Jurkat, Clone E6-1 (cell line): ENCODE results near the gene DCP1A.
"Not testable (repeated sequence)": the region's sequence is repeated elsewhere in the genome, so short reads cannot be mapped to it uniquely, and the experiment has no call there.

ENCODE experiments used
- DNase-seq: peaks from one replicate; pipeline ENCODE4 v3.0.0-alpha.2; 2011; ENCODE audit warnings: low read depth, low spot score
- H3K4me3 ChIP-seq: 2 replicates; pipeline ENCODE4 v1.5.1; 2011; ENCODE audit warnings: mild to moderate bottlenecking, low read length, control low read depth, moderate library complexity

Gene DCP1A

GRCh38 chr3:53334742-53335141 lies 12.6 kb downstream of the DCP1A start:
- no peak overlapping the region for H3K4me3 ChIP-seq
- no peak for DNase-seq

GRCh38 chr3:53331871-53332270 lies 15.5 kb downstream of the DCP1A start:
- no peak for DNase-seq

GRCh38 chr3:53329897-53330296 lies 17.4 kb downstream of the DCP1A start:
- DNase-seq: no peak
- H3K4me3 ChIP-seq: no peak overlapping the region

More at GRCh38 chr3:53331871-53332270, 15.5 kb downstream of the DCP1A start:
- no peak overlapping the region for H3K4me3 ChIP-seq

- no peak for DNase-seq
Observed at GRCh38 chr3:53328746-53329145, 18.6 kb downstream of the DCP1A start.

GRCh38 chr3:53327986-53328385 lies 19.4 kb downstream of the DCP1A start:
- H3K4me3 ChIP-seq, DNase-seq: not testable (repeated sequence)

More at GRCh38 chr3:53328746-53329145, 18.6 kb downstream of the DCP1A start:
- no peak overlapping the region for H3K4me3 ChIP-seq

- DNase-seq: no peak
- no peak overlapping the region for H3K4me3 ChIP-seq
Observed at GRCh38 chr3:53324105-53324504, 23.2 kb downstream of the DCP1A start.

GRCh38 chr3:53320697-53321096 lies 26.6 kb downstream of the DCP1A start:
- H3K4me3 ChIP-seq: no peak overlapping the region
- no peak for DNase-seq

GRCh38 chr3:53318522-53318921 lies 28.8 kb downstream of the DCP1A start:
- no peak overlapping the region for H3K4me3 ChIP-seq
- no peak for DNase-seq

GRCh38 chr3:53312832-53313231 lies 34.5 kb downstream of the DCP1A start:
- DNase-seq: no peak
- H3K4me3 ChIP-seq: no peak overlapping the region

- no peak overlapping the region for H3K4me3 ChIP-seq
- DNase-seq: no peak
Observed at GRCh38 chr3:53311882-53312281, 35.5 kb downstream of the DCP1A start.

- no peak overlapping the region for H3K4me3 ChIP-seq
- DNase-seq: no peak
Observed at GRCh38 chr3:53303957-53304356, 43.4 kb downstream of the DCP1A start.

GRCh38 chr3:53303549-53303948 lies 43.8 kb downstream of the DCP1A start:
- DNase-seq: no peak
- H3K4me3 ChIP-seq: no peak overlapping the region

GRCh38 chr3:53300826-53301225 lies 46.5 kb downstream of the DCP1A start:
- no peak overlapping the region for H3K4me3 ChIP-seq
- no peak for DNase-seq

GRCh38 chr3:53299611-53300023 lies 47.7 kb downstream of the DCP1A start:
- H3K4me3 ChIP-seq: not testable (repeated sequence)

GRCh38 chr3:53295410-53295809 lies 51.9 kb downstream of the DCP1A start:
- no peak overlapping the region for H3K4me3 ChIP-seq
- DNase-seq: no peak

More at GRCh38 chr3:53299611-53300023, 47.7 kb downstream of the DCP1A start:
- peak; percentile 37 for DNase-seq

GRCh38 chr3:53293867-53294266 lies 53.5 kb downstream of the DCP1A start:
- H3K4me3 ChIP-seq: no peak overlapping the region
- no peak for DNase-seq

GRCh38 chr3:53288214-53288613 lies 59.1 kb downstream of the DCP1A start:
- no peak for DNase-seq
- no peak overlapping the region for H3K4me3 ChIP-seq

GRCh38 chr3:53287131-53287629 lies 60.2 kb downstream of the DCP1A start:
- no peak for DNase-seq
- H3K4me3 ChIP-seq: no peak overlapping the region

- no peak for DNase-seq
- no peak overlapping the region for H3K4me3 ChIP-seq
Observed at GRCh38 chr3:53286727-53287126, 60.6 kb downstream of the DCP1A start.

- no peak for DNase-seq
- no peak overlapping the region for H3K4me3 ChIP-seq
Observed at GRCh38 chr3:53282581-53282980, 64.8 kb downstream of the DCP1A start.

- no peak overlapping the region for H3K4me3 ChIP-seq
- no peak for DNase-seq
Observed at GRCh38 chr3:53278667-53279066, 68.7 kb downstream of the DCP1A start.
